Measurements from ENCODE around the gene C1QBP. TPM values are rescaled to one million over a fixed set of nuclear protein-coding genes. Genes with fewer than 3 reads are reported as not detected.

Gene C1QBP
- polyA plus RNA-seq, 1 donor from 2014 or later = 247 TPM

GRCh38 chr17:5478992-5479391, 40.0 kb upstream of the C1QBP start:
- TF ChIP-seq, protein P1, sequence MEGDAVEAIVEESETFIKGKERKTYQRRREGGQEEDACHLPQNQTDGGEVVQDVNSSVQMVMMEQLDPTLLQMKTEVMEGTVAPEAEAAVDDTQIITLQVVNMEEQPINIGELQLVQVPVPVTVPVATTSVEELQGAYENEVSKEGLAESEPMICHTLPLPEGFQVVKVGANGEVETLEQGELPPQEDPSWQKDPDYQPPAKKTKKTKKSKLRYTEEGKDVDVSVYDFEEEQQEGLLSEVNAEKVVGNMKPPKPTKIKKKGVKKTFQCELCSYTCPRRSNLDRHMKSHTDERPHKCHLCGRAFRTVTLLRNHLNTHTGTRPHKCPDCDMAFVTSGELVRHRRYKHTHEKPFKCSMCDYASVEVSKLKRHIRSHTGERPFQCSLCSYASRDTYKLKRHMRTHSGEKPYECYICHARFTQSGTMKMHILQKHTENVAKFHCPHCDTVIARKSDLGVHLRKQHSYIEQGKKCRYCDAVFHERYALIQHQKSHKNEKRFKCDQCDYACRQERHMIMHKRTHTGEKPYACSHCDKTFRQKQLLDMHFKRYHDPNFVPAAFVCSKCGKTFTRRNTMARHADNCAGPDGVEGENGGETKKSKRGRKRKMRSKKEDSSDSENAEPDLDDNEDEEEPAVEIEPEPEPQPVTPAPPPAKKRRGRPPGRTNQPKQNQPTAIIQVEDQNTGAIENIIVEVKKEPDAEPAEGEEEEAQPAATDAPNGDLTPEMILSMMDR (IDR thresholded peaks at IDR 0.05; ENCODE audit: poor library complexity, severe bottlenecking) = no peak
- no peak for TF ChIP-seq EP300 (conservative IDR thresholded peaks at IDR 0.05; ENCODE audit: poor library complexity, severe bottlenecking)
- TF ChIP-seq RAD21 (conservative IDR thresholded peaks at IDR 0.05) = no peak
- TF ChIP-seq, protein P2, sequence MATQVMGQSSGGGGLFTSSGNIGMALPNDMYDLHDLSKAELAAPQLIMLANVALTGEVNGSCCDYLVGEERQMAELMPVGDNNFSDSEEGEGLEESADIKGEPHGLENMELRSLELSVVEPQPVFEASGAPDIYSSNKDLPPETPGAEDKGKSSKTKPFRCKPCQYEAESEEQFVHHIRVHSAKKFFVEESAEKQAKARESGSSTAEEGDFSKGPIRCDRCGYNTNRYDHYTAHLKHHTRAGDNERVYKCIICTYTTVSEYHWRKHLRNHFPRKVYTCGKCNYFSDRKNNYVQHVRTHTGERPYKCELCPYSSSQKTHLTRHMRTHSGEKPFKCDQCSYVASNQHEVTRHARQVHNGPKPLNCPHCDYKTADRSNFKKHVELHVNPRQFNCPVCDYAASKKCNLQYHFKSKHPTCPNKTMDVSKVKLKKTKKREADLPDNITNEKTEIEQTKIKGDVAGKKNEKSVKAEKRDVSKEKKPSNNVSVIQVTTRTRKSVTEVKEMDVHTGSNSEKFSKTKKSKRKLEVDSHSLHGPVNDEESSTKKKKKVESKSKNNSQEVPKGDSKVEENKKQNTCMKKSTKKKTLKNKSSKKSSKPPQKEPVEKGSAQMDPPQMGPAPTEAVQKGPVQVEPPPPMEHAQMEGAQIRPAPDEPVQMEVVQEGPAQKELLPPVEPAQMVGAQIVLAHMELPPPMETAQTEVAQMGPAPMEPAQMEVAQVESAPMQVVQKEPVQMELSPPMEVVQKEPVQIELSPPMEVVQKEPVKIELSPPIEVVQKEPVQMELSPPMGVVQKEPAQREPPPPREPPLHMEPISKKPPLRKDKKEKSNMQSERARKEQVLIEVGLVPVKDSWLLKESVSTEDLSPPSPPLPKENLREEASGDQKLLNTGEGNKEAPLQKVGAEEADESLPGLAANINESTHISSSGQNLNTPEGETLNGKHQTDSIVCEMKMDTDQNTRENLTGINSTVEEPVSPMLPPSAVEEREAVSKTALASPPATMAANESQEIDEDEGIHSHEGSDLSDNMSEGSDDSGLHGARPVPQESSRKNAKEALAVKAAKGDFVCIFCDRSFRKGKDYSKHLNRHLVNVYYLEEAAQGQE (IDR thresholded peaks at IDR 0.05; ENCODE audit: borderline replicate concordance) = no peak
- no peak for TF ChIP-seq TAF1 (IDR thresholded peaks at IDR 0.05; ENCODE audit: low read depth)
- no peak for TF ChIP-seq MXI1 (conservative IDR thresholded peaks at IDR 0.05; ENCODE audit: poor library complexity, severe bottlenecking)
- Histone ChIP-seq H3K79me2 (replicated peaks; ENCODE audit: insufficient read depth, low read length) (peaks cover 10% of the 10 kb centered on the region), H3F3A (ENCODE audit: insufficient read depth, low read length, poor library complexity, severe bottlenecking) (no peaks in the 10 kb centered on the region), H3K27me3 (ENCODE audit: insufficient read depth, low read depth, low read length) (no peaks in the 10 kb centered on the region), H4K20me1 (ENCODE audit: insufficient read depth) (no peaks in the 10 kb centered on the region), H3K9me2 (ENCODE audit: insufficient read depth, low read length) (no peaks in the 10 kb centered on the region), H3K36me3 (ENCODE audit: insufficient read depth, low read length) (peaks cover 19% of the 10 kb centered on the region), H3K9ac (ENCODE audit: low read length) (no peak overlapping the region), H3K4me3 (ENCODE audit: low read length) (no peak overlapping the region), H3K4me2 (ENCODE audit: low read length) (no peak overlapping the region), H3K9me3 (ENCODE audit: low read length) (no peaks in the 10 kb centered on the region), H3K27ac (ENCODE audit: low read length) (no peak overlapping the region), H2AFZ (ENCODE audit: low read depth, low read length) (no peak overlapping the region)

GRCh38 chr17:5473906-5474305, 35.0 kb upstream of the C1QBP start:
- no peaks in the 10 kb centered on the region for H3K27me3 ChIP-seq (ENCODE audit: insufficient read depth, low read depth, low read length)
- H3K36me3 ChIP-seq (ENCODE audit: insufficient read depth, low read length) = peaks cover 11% of the 10 kb centered on the region
- no peaks in the 10 kb centered on the region for H3K79me2 ChIP-seq (replicated peaks; ENCODE audit: insufficient read depth, low read length)
- no peak overlapping the region for H3K4me2 ChIP-seq (ENCODE audit: low read length)
- H3K9me3 ChIP-seq (ENCODE audit: low read length) = no peaks in the 10 kb centered on the region
- no peaks in the 10 kb centered on the region for H4K20me1 ChIP-seq (ENCODE audit: insufficient read depth)
- no peak overlapping the region for H2AFZ ChIP-seq (ENCODE audit: low read depth, low read length)
- H3K4me3 ChIP-seq (ENCODE audit: low read length) = no peak overlapping the region
- no peak overlapping the region for H3K27ac ChIP-seq (ENCODE audit: low read length)
- H3K9ac ChIP-seq (ENCODE audit: low read length) = no peak overlapping the region
- H3K9me2 ChIP-seq (ENCODE audit: insufficient read depth, low read length) = no peaks in the 10 kb centered on the region
- no peaks in the 10 kb centered on the region for H3F3A ChIP-seq (ENCODE audit: insufficient read depth, low read length, poor library complexity, severe bottlenecking)
- TF ChIP-seq TAF1 (IDR thresholded peaks at IDR 0.05; ENCODE audit: low read depth) (no peak), MXI1 (conservative IDR thresholded peaks at IDR 0.05; ENCODE audit: poor library complexity, severe bottlenecking) (no peak), RAD21 (conservative IDR thresholded peaks at IDR 0.05) (no peak), EZH2 (IDR thresholded peaks at IDR 0.05; ENCODE audit: borderline replicate concordance, insufficient read depth, low read length, poor library complexity, severe bottlenecking) (no peak), EP300 (conservative IDR thresholded peaks at IDR 0.05; ENCODE audit: poor library complexity, severe bottlenecking) (no peak), SMC3 (conservative IDR thresholded peaks at IDR 0.05; ENCODE audit: poor library complexity) (no peak), POLR2AphosphoS5 (IDR thresholded peaks at IDR 0.05) (no peak)
- TF ChIP-seq, protein P1 (IDR thresholded peaks at IDR 0.05; ENCODE audit: poor library complexity, severe bottlenecking) = no peak
- TF ChIP-seq, protein P2 (IDR thresholded peaks at IDR 0.05; ENCODE audit: borderline replicate concordance) = no peak

Measured in neural cell (in vitro differentiated cells).